GM12878 (cell line): ENCODE measurements around the gene RALGPS1.

Experiments used
- BCL11A ChIP-seq: IDR thresholded peaks from 2 replicates; pipeline ENCODE4 v1.6.1; 2011; ENCODE audit warnings: low read depth, low read length
- BCL3 ChIP-seq: IDR thresholded peaks from 2 replicates; pipeline ENCODE4 v1.6.1; 2011; ENCODE audit warnings: borderline replicate concordance, low read depth, mild to moderate bottlenecking, moderate library complexity, low read length; ENCODE audit not compliant: insufficient read depth, poor library complexity, severe bottlenecking
- CEBPB ChIP-seq, 2 experiments: fragments of 150-350 bp in 1 of 2; IDR thresholded peaks; 2 replicates each; pipeline ENCODE4 v1.6.1; 2012 to 2014; ENCODE audit warnings: low read depth in 2 of 2, low read length in 2 of 2, borderline replicate concordance in 1 of 2, inconsistent platforms in 1 of 2
- CHD2 ChIP-seq: IDR thresholded peaks from 2 replicates; pipeline ENCODE4 v1.6.1; 2011; ENCODE audit warnings: low read depth, low read length, improper control_type of control experiment, borderline replicate concordance
- POLR2A ChIP-seq: IDR thresholded peaks from 2 replicates; pipeline ENCODE4 v1.6.1; 2011; ENCODE audit warnings: low read depth, mild to moderate bottlenecking, low read length
- RCOR1 ChIP-seq: conservative IDR thresholded peaks from 2 replicates; pipeline ENCODE4 v1.6.1; 2012; ENCODE audit warnings: low read depth, low read length, improper control_type of control experiment
- ZNF24 ChIP-seq: fragments of 450-650 bp; IDR thresholded peaks from 2 replicates; pipeline ENCODE4 v1.6.1; 2017; ENCODE audit warnings: antibody characterized with exemption, mild to moderate bottlenecking
- ZZZ3 ChIP-seq: IDR thresholded peaks from 2 replicates; pipeline ENCODE4 v1.6.1; 2011; ENCODE audit warnings: low read depth; ENCODE audit not compliant: control insufficient read depth, insufficient read length
- TF ChIP-seq, protein P1 (sequence below): fragments of 450-650 bp; formaldehyde crosslinking; IDR thresholded peaks from 2 replicates; pipeline ENCODE4 v1.4.0; 2020; ENCODE audit warnings: mild to moderate bottlenecking, moderate library complexity
- TF ChIP-seq, protein P2 (sequence below), 3 experiments: IDR thresholded peaks in 2 of 3; conservative IDR thresholded peaks in 1 of 3; 2 replicates each; pipeline ENCODE4 v1.5.1; 2011; ENCODE audit warnings: low read depth in 3 of 3, low read length in 3 of 3, mild to moderate bottlenecking in 3 of 3, control low read depth in 2 of 3, moderate library complexity in 2 of 3, inconsistent platforms in 1 of 3, mixed read lengths in 1 of 3; ENCODE audit not compliant: control insufficient read depth in 2 of 3, insufficient read depth in 1 of 3; ENCODE audit errors: extremely low read depth in 1 of 3

DNA sequence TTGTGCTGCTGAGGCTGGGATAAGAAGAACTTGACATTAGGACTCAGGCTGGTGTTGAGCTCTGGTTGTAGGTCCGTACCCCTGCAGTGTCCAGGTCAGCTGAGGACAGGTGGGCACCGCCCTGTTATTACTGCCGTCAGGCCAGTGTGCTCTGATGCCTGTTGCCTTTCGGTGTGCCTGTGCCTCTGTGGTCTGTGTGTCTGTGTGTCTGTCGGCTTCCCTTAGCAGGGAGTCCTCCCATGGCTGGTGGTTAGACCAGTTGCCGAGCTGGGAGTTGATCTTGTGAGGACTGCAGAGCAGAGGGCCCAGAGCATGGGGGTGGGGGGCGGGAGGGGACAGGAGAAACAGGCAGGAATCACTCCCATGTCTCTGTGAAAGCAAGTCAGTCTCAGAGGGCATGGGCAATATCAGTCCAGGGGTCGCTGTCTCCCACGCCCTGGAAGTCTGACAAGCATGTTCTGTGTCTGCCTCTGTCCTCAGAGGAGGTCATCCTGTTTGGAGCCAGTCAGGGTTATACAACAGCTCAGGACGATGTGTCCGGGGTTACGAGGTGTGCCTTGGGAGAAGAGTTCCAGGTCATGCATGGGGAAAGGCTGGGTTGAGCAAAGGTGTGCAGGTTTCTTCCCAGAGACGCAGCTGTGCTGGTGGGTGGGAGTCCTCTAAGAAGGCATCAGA is 282.7 kb downstream of the RALGPS1 start:
- no peak for TF ChIP-seq ZNF24
- no peak for TF ChIP-seq ZZZ3
- no peak for TF ChIP-seq RCOR1
- TF ChIP-seq BCL11A: no peak
- no peak for TF ChIP-seq POLR2A
- TF ChIP-seq, protein P1, sequence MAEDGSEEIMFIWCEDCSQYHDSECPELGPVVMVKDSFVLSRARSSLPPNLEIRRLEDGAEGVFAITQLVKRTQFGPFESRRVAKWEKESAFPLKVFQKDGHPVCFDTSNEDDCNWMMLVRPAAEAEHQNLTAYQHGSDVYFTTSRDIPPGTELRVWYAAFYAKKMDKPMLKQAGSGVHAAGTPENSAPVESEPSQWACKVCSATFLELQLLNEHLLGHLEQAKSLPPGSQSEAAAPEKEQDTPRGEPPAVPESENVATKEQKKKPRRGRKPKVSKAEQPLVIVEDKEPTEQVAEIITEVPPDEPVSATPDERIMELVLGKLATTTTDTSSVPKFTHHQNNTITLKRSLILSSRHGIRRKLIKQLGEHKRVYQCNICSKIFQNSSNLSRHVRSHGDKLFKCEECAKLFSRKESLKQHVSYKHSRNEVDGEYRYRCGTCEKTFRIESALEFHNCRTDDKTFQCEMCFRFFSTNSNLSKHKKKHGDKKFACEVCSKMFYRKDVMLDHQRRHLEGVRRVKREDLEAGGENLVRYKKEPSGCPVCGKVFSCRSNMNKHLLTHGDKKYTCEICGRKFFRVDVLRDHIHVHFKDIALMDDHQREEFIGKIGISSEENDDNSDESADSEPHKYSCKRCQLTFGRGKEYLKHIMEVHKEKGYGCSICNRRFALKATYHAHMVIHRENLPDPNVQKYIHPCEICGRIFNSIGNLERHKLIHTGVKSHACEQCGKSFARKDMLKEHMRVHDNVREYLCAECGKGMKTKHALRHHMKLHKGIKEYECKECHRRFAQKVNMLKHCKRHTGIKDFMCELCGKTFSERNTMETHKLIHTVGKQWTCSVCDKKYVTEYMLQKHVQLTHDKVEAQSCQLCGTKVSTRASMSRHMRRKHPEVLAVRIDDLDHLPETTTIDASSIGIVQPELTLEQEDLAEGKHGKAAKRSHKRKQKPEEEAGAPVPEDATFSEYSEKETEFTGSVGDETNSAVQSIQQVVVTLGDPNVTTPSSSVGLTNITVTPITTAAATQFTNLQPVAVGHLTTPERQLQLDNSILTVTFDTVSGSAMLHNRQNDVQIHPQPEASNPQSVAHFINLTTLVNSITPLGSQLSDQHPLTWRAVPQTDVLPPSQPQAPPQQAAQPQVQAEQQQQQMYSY: no peak
- TF ChIP-seq, protein P2, sequence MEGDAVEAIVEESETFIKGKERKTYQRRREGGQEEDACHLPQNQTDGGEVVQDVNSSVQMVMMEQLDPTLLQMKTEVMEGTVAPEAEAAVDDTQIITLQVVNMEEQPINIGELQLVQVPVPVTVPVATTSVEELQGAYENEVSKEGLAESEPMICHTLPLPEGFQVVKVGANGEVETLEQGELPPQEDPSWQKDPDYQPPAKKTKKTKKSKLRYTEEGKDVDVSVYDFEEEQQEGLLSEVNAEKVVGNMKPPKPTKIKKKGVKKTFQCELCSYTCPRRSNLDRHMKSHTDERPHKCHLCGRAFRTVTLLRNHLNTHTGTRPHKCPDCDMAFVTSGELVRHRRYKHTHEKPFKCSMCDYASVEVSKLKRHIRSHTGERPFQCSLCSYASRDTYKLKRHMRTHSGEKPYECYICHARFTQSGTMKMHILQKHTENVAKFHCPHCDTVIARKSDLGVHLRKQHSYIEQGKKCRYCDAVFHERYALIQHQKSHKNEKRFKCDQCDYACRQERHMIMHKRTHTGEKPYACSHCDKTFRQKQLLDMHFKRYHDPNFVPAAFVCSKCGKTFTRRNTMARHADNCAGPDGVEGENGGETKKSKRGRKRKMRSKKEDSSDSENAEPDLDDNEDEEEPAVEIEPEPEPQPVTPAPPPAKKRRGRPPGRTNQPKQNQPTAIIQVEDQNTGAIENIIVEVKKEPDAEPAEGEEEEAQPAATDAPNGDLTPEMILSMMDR (IDR thresholded peaks at IDR 0.05 in 2 of 3, conservative IDR thresholded peaks at IDR 0.05 in 1 of 3; ENCODE audit: control insufficient read depth in 2 of 3, extremely low read depth in 1 of 3, insufficient read depth in 1 of 3, low read depth in 3 of 3, low read length in 3 of 3): no peak
- no peak for TF ChIP-seq BCL3
- no peak for TF ChIP-seq CHD2
- TF ChIP-seq CEBPB (IDR thresholded peaks at IDR 0.05; ENCODE audit: borderline replicate concordance in 1 of 2, low read depth in 2 of 2, low read length in 2 of 2): no peak
